MM.1S (cell line): ENCODE results near the gene ANKS1B.

ENCODE experiments used
- DNase-seq: peaks from one replicate; pipeline ENCODE4 v3.0.0-alpha.2; 2015
- H2AFZ ChIP-seq: fragments of 300-600 bp; sonication (generic); 2 replicates; pipeline ENCODE4 v1.6.0; 2016; ENCODE audit warnings: antibody characterized with exemption, low read length
- H3F3A ChIP-seq: fragments of 300-600 bp; sonication (generic); 2 replicates; pipeline ENCODE4 v1.6.1; 2016; ENCODE audit warnings: mild to moderate bottlenecking, antibody characterized with exemption, low read length, moderate library complexity, mixed read lengths; ENCODE audit not compliant: insufficient read depth
- H3K27ac ChIP-seq: fragments of 300-600 bp; sonication (generic); 2 replicates; pipeline ENCODE4 v1.5.1; 2016; ENCODE audit warnings: mild to moderate bottlenecking, low read length
- H3K27me3 ChIP-seq: fragments of 300-600 bp; sonication (generic); replicated peaks from 2 replicates; pipeline ENCODE4 v1.6.0; 2016; ENCODE audit warnings: low read length; ENCODE audit not compliant: insufficient read depth
- H3K36me3 ChIP-seq: fragments of 300-600 bp; sonication (generic); replicated peaks from 2 replicates; pipeline ENCODE4 v1.6.1; 2016; ENCODE audit warnings: mild to moderate bottlenecking, low read length, mixed read lengths; ENCODE audit not compliant: insufficient read depth
- H3K4me1 ChIP-seq: fragments of 300-600 bp; sonication (generic); 2 replicates; pipeline ENCODE4 v1.6.1; 2016; ENCODE audit warnings: low read length, mixed read lengths
- H3K4me2 ChIP-seq: fragments of 300-600 bp; sonication (generic); 2 replicates; pipeline ENCODE4 v1.6.0; 2016; ENCODE audit warnings: low read depth, low read length
- H3K4me3 ChIP-seq: fragments of 300-600 bp; sonication (generic); 2 replicates; pipeline ENCODE4 v1.5.1; 2016; ENCODE audit warnings: low read length, mixed read lengths
- H3K79me2 ChIP-seq: fragments of 300-600 bp; sonication (generic); 2 replicates; pipeline ENCODE4 v1.6.1; 2016; ENCODE audit warnings: mixed run types, low read length, mixed read lengths
- H3K9ac ChIP-seq: fragments of 300-600 bp; sonication (generic); 2 replicates; pipeline ENCODE4 v1.6.1; 2016; ENCODE audit warnings: low read length, mixed read lengths
- H3K9me2 ChIP-seq: fragments of 300-600 bp; sonication (generic); replicated peaks from 2 replicates; pipeline ENCODE4 v1.6.1; 2016; ENCODE audit warnings: mild to moderate bottlenecking, low read length, mixed read lengths; ENCODE audit not compliant: insufficient read depth
- H3K9me3 ChIP-seq: fragments of 300-600 bp; sonication (generic); replicated peaks from 2 replicates; pipeline ENCODE4 v1.6.1; 2016; ENCODE audit warnings: mild to moderate bottlenecking, low read length, mixed read lengths; ENCODE audit not compliant: insufficient read depth
- H4K20me1 ChIP-seq: fragments of 300-600 bp; sonication (generic); 2 replicates; pipeline ENCODE4 v1.6.1; 2016; ENCODE audit warnings: mild to moderate bottlenecking, low read length, moderate library complexity, mixed read lengths; ENCODE audit not compliant: insufficient read depth
- CTCF ChIP-seq: fragments of 300-600 bp; sonication (generic); IDR thresholded peaks from 2 replicates; pipeline ENCODE4 v1.5.1; 2016; ENCODE audit warnings: antibody characterized with exemption, low read length, mixed read lengths
- EZH2 ChIP-seq: fragments of 300-600 bp; sonication (generic); optimal IDR thresholded peaks from 2 replicates; pipeline ENCODE3; 2017; ENCODE audit warnings: low read depth, mild to moderate bottlenecking, antibody characterized with exemption, low read length, mixed read lengths
- EZH2phosphoT487 ChIP-seq: fragments of 300-600 bp; sonication (generic); IDR thresholded peaks from 2 replicates; pipeline ENCODE4 v1.6.1; 2018; ENCODE audit warnings: antibody characterized with exemption, low read length

The ANKS1B gene

GRCh38 chr12:98769068-98769467, 1215.7 kb downstream of the ANKS1B start:
- no peak overlapping the region for H3K27ac ChIP-seq
- H3K79me2 ChIP-seq = no peaks in the 10 kb centered on the region
- H3F3A ChIP-seq = no peaks in the 10 kb centered on the region
- H3K27me3 ChIP-seq = no peaks in the 10 kb centered on the region
- H3K4me3 ChIP-seq = no peak overlapping the region
- H3K9ac ChIP-seq = no peak overlapping the region
- H3K4me2 ChIP-seq = peak overlapping the region; percentile 12; the same call in 1 of the 2 replicates
- H3K9me3 ChIP-seq = no peaks in the 10 kb centered on the region
- H4K20me1 ChIP-seq = no peaks in the 10 kb centered on the region
- H2AFZ ChIP-seq = no peak overlapping the region
- TF ChIP-seq CTCF (no peak), EZH2 (no peak), EZH2phosphoT487 (no peak)
- no peaks in the 10 kb centered on the region for H3K9me2 ChIP-seq
- H3K36me3 ChIP-seq = no peaks in the 10 kb centered on the region
- H3K4me1 ChIP-seq = 0 out of 2 replicates have a peak, but pooled peaks cover 5% of the 10 kb centered on the region
- DNase-seq = no peak

- TF ChIP-seq CTCF (no peak), EZH2 (no peak), EZH2phosphoT487 (no peak)
- Histone ChIP-seq H3K36me3 (no peaks in the 10 kb centered on the region), H3F3A (no peaks in the 10 kb centered on the region), H3K79me2 (no peaks in the 10 kb centered on the region), H3K4me2 (no peak overlapping the region), H3K4me3 (no peak overlapping the region), H3K9ac (no peak overlapping the region), H3K9me3 (no peaks in the 10 kb centered on the region), H3K4me1 (0 out of 2 replicates have a peak, but pooled peaks cover 5% of the 10 kb centered on the region), H3K9me2 (no peaks in the 10 kb centered on the region), H3K27ac (no peak overlapping the region), H4K20me1 (no peaks in the 10 kb centered on the region), H3K27me3 (no peaks in the 10 kb centered on the region), H2AFZ (no peak overlapping the region)
- DNase-seq = no peak
Measured at GRCh38 chr12:98767248-98767647, 1217.5 kb downstream of the ANKS1B start.

- Histone ChIP-seq H3K4me3 (no peak overlapping the region), H3F3A (no peaks in the 10 kb centered on the region), H3K9me3 (no peaks in the 10 kb centered on the region), H3K27ac (no peak overlapping the region), H3K9me2 (no peaks in the 10 kb centered on the region), H4K20me1 (no peaks in the 10 kb centered on the region), H3K4me1 (no peaks in the 10 kb centered on the region), H2AFZ (no peak overlapping the region), H3K36me3 (no peaks in the 10 kb centered on the region), H3K4me2 (no peak overlapping the region), H3K9ac (no peak overlapping the region), H3K79me2 (no peaks in the 10 kb centered on the region), H3K27me3 (no peaks in the 10 kb centered on the region)
- no peak for TF ChIP-seq EZH2phosphoT487
- no peak for TF ChIP-seq CTCF
- TF ChIP-seq EZH2 = no peak
- no peak for DNase-seq
Measured at GRCh38 chr12:98763656-98764055, 1221.1 kb downstream of the ANKS1B start.
